ENCODE measurements around the gene TTC28. TPM values are rescaled to one million over a fixed set of nuclear protein-coding genes. Genes with fewer than 3 reads are reported as not detected.

Gene TTC28
- total RNA-seq, 1 donor from 2014 or later = 23.2 TPM

DNA sequence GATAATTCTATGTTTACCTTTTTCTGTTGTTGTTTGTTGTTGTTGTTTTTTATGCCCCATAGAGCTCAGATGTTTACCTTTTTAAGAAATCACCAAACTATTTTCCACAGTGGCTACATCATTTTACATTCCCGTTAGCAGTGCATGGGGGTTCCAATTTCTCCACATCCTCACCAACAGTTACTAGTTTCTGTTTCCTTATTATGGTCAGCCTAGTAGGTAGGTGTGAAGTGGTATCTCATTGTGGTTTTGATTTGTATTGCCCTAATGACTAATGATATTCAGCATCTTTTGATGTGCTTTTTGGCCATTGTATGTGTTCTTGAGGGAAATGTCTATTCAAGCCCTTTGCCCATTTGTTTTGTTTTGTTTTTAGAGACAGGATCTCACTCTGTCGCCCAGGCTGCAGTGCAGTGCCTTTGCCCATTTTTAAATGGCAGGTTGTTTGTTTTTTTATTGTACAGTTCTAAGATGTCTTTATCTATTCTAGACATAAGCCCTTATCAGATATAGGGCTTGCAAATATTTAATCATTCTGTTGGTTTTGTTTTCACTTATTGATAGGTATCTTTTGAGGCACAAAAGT, 34.5 kb upstream of the TTC28 start:
- Histone ChIP-seq H3K4me2 (ENCODE audit: low read length) (no peak overlapping the region), H3K27ac (ENCODE audit: low read depth, low read length) (no peak overlapping the region), H3K9me3 (ENCODE audit: insufficient read depth, low read depth, low read length) (no peaks in the 10 kb centered on the region), H3K4me1 (ENCODE audit: insufficient read depth, low read length) (peaks cover 15% of the 10 kb centered on the region), H4K20me1 (ENCODE audit: insufficient read depth, low read length) (no peaks in the 10 kb centered on the region), H3K36me3 (ENCODE audit: insufficient read depth, low read length) (no peaks in the 10 kb centered on the region), H3K79me2 (ENCODE audit: insufficient read depth, low read length) (no peaks in the 10 kb centered on the region), H3K27me3 (ENCODE audit: insufficient read depth, low read length) (no peaks in the 10 kb centered on the region), H3K4me3 (ENCODE audit: insufficient read depth, low read depth, low read length) (no peak overlapping the region), H3K9ac (ENCODE audit: low read length) (no peak overlapping the region), H2AFZ (ENCODE audit: low read depth, low read length) (no peak overlapping the region)
- Mint-ChIP-seq H3K27me3 (ENCODE audit: low read depth, unreplicated experiment) (no peaks in the 10 kb centered on the region), H3K4me3 (ENCODE audit: unreplicated experiment) (peak overlapping the region; percentile 57), H3K9me3 (ENCODE audit: unreplicated experiment) (no peaks in the 10 kb centered on the region), H3K36me3 (ENCODE audit: low read depth, unreplicated experiment) (peaks cover 2% of the 10 kb centered on the region), H3K4me1 (ENCODE audit: low read depth, unreplicated experiment) (peaks cover 30% of the 10 kb centered on the region), H3K27ac (ENCODE audit: unreplicated experiment) (no peak overlapping the region)
- FAIRE-seq = no peak
- TF ChIP-seq CTCF (IDR thresholded peaks at IDR 0.05; ENCODE audit: insufficient read depth, low read depth, low read length) (no peak), EZH2 (IDR thresholded peaks at IDR 0.05; ENCODE audit: insufficient read depth, low read length) (no peak)
- DNase-seq (ENCODE audit: low read depth) = peak; percentile 14

GRCh38 chr22:28711820-28712777, 32.5 kb upstream of the TTC28 start:
- H3K36me3 ChIP-seq (ENCODE audit: insufficient read depth, low read length) = no peaks in the 10 kb centered on the region
- Mint-ChIP-seq H3K36me3 (ENCODE audit: low read depth, unreplicated experiment) (peaks cover 2% of the 10 kb centered on the region), H3K4me1 (ENCODE audit: low read depth, unreplicated experiment) (peaks cover 30% of the 10 kb centered on the region), H3K27ac (ENCODE audit: unreplicated experiment) (peak overlapping the region; percentile 64), H3K4me3 (ENCODE audit: unreplicated experiment) (no peak overlapping the region), H3K9me3 (ENCODE audit: unreplicated experiment) (no peaks in the 10 kb centered on the region), H3K27me3 (ENCODE audit: low read depth, unreplicated experiment) (no peaks in the 10 kb centered on the region)
- DNase-seq (ENCODE audit: low read depth) (peak; percentile 96), FAIRE-seq (peak; percentile 76)
- no peaks in the 10 kb centered on the region for H3K79me2 ChIP-seq (ENCODE audit: insufficient read depth, low read length)
- H3K27me3 ChIP-seq (ENCODE audit: insufficient read depth, low read length) = no peaks in the 10 kb centered on the region
- H3K27ac ChIP-seq (ENCODE audit: low read depth, low read length) = peak overlapping the region; percentile 48
- no peak for TF ChIP-seq CTCF (IDR thresholded peaks at IDR 0.05; ENCODE audit: insufficient read depth, low read depth, low read length)
- TF ChIP-seq EZH2 (IDR thresholded peaks at IDR 0.05; ENCODE audit: insufficient read depth, low read length) = no peak
- H2AFZ ChIP-seq (ENCODE audit: low read depth, low read length) = no peak overlapping the region
- no peak overlapping the region for H3K4me3 ChIP-seq (ENCODE audit: insufficient read depth, low read depth, low read length)
- H3K9me3 ChIP-seq (ENCODE audit: insufficient read depth, low read depth, low read length) = no peaks in the 10 kb centered on the region
- peak overlapping the region; percentile 46 for H3K4me2 ChIP-seq (ENCODE audit: low read length)
- no peaks in the 10 kb centered on the region for H4K20me1 ChIP-seq (ENCODE audit: insufficient read depth, low read length)
- H3K4me1 ChIP-seq (ENCODE audit: insufficient read depth, low read length) = peaks cover 15% of the 10 kb centered on the region
- no peak overlapping the region for H3K9ac ChIP-seq (ENCODE audit: low read length)
